GM21447 (cell line): ENCODE data around the gene OR4K1.
"Not testable (repeated sequence)": the region's sequence is repeated elsewhere in the genome, so short reads cannot be mapped to it uniquely, and the experiment has no call there.

Source experiments
- ATAC-seq: cut with Tn5 transposase; IDR thresholded peaks from one replicate; pipeline ENCODE4 v1.9.1; 2021; ENCODE audit not compliant: unreplicated experiment

OR4K1 gene, protein sequence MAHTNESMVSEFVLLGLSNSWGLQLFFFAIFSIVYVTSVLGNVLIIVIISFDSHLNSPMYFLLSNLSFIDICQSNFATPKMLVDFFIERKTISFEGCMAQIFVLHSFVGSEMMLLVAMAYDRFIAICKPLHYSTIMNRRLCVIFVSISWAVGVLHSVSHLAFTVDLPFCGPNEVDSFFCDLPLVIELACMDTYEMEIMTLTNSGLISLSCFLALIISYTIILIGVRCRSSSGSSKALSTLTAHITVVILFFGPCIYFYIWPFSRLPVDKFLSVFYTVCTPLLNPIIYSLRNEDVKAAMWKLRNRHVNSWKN

DNA sequence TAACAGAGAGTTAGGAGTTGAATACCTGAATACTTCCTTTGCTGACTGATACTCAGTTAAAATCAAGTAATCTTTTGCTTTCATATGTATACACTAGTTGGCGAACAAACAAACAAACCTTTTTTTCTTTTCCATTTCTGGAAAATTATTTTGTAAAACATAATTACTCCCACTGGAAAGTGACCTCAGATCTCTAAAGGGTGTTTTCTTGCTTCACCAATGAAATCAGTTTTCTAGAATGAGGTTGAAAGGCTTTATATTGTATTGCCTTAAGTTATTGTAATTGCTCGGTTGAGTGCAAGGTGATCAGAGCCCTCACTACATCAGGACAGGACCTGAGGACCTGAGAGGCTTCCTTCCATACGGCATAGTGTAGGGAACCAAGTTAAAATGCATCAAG is at the start of gene OR4K1:
OR4K1 (plus strand) TSS at position 301 of the 400 bp plus-strand sequence. CDS start 4,750 bp downstream, outside the sequence.
- no peak for ATAC-seq

DNA sequence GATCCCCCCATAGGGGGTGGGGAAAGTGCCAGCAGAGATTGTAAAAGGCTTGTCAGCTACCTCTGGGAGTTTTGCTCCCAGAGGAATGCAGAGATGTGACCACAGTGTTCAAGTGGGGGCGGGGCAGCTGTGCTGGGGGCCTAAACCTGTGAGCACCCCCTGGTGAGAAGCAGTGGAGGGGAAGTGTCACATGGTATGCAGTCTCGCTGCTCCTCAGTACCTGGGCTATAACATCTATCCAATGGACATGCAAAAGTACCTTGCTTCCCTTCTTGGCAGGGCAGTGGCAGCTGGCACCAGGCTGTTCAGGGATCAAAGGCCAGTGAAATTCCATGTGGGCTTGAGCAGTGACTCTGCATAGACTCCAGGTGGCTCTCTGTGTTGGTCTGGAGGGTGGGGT is 35.4 kb upstream of the OR4K1 start:
- no peak for ATAC-seq

DNA sequence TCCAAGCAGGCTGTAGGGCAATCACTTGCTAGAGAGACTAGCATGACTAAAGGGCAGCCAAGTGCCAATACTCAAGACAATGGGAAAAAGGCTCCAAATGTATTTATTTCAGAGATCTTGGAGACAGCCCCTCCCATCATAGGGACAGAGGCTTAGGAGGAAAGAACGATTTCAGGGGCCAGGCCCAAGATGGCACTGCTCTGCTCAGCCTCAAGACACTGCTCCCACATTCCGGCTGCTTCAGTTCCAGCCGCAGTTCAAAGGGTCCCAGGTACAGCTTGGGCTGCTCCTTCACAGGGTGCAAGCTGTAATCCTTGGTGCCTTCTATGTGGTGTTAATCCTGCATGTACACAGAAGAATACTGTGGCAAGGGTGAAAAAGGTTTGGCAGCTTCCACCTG is 29.7 kb upstream of the OR4K1 start:
- ATAC-seq: no peak

DNA sequence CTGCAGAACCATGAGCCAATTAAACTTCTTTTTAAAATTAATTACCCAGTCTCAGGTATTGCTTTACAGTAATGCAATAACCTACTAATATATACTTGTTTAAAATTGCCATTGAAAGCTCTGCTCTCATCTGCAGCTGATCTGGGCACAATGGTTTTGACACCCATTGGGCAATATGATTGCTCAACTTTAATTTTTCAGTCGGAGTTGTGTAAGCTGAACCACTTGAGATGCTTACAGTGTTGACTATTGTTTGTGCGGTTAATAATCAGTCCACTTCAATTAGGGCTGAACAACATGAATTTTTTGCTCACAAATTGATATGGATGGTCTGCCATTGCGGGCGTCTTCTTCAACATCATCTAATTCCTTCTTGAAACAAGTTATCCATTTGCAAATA is 28.3 kb upstream of the OR4K1 start:
- no peak for ATAC-seq

DNA sequence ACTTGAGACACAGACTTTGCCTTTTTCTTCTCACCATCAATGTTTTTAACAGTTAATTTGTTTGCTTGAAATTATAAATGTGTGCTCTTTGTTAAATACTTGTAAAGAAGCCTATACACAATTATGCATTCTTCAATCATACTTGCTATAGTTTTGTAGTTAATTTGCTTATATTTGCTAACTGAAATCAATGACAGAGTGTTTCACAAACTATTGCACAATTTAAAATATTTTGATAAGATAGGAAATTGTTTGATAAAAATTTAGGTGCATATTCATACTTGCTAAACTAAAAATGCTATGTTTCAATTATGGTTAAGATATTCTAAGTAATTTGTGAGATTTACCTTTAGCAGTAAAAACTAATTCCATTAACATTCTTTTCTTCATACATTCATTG is 24.1 kb upstream of the OR4K1 start:
- no peak for ATAC-seq

DNA sequence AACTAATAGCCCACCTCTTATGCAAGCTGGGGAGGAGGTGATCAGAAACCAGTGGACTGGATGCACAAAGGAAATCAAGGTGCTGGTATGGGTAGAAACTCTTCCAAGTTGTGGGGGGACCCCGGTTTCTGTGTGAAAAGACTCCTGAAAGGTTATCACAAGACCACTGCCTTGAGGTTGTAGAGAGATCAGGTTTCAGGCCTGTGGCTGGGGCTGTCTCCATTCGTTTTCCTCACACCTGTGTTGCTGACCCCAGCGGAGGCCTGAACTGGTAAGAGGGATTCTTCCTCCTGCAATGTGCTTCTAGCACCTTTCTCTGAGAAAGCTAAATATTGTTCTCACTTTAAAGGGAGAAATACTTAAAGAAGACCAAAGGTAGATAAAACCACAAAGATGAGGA is 19.6 kb upstream of the OR4K1 start:
- no peak for ATAC-seq

DNA sequence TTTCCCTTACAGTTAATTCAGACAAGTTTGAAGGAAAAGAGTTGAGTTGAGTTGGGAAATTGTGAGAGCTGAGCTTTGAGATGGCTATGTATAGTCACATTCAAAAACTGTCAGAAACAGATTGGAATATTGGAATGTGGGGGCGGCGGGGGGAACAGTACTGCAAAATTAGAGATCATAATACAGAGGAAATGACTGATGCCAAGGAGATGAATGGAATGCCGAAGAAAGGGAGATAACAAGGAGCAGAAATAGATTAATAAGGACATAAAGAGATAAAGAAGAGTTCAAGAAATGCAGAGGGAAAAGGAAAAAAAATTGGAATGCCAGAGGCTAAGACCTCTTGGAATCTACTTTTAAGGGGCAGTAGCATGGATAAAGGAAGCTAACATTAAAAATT is 13.5 kb upstream of the OR4K1 start:
- no peak for ATAC-seq

DNA sequence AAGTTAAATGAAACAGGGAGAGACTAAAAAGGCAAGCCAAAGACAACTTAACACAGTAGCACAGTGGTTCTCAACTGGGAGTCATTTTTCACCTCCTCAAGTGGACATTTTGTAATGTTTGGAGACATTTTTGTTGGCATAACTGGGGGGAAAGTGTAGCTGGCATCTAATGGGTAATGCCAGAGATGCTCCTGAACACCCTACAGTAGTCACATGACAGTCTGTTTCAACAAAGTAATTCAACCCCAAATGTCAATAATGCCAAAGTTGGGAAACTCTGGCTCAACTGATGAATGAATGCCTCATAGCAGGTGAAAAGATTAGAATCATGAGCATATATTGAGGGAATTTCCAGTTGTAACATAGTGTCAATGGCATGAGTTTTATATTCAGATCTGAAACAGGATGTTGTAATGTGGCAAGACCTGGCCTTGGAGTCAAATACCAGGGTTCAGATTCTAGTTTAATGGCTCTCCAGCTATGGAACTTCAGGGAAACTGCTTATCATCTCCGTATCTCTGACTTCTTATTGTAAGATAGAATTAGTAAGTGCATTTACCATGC is 12.7 kb upstream of the OR4K1 start:
- ATAC-seq: no peak

DNA sequence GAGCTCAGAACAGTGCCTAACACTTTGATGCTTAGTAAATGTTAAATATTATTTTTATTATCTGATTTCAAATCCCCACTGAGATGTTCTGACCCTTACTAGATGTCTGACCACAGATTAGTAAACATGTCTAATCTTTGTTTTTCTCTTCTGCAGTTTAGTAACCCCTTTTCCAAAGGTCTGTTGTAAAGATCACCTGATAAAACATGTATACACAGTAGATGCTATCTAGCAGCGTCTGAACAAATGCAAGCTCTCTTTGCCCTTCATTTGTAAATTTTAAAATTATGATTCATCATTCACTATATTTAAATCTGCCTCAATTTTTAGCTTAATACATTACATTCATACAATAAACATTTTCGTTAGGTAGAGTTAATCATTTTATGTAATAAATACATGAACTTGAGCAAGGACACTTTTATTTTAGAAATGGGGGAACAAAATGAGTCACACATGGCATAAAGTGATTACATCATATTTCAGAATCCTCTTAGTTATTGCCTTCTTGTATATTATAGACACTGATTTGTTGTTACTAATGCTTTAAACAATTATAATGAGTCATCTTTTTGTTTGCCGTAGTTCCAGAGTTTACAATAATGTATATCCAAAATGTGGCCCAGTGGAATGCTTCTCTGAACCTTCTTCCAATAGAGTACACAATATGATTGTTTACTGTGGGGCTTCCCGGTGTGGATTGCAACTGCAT is 12.0 kb upstream of the OR4K1 start:
- ATAC-seq: no peak

DNA sequence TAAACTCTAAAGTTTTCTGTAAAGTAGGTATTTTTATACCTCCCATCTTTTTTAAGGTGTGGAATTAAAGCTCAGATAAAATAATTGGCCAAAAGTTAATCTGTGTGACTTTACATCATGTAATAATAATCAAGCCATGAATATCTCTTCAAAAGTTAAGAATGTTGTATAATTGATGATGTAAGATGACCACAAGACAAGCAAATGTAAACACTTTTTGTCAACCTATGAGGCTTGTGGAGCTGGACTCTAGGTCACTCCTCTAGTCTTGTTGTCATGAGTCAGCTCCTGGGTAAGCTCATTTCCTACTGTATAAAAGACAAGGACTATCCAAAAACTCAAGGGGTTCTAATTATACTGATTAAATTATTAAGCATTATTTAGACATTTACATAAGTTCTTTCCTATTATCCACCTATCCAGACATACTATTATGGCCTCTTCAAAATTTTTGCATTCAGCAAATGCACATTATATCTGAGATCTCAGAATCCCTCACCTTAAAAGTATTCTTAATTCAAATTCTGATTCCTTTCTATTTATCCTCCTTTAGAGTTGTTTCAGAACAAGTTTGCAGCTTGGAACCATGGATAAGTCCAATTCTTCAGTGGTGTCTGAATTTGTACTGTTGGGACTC is 10.6 kb upstream of the OR4K1 start, which contains the start of gene OR4K5:
OR4K5 (plus strand) TSS at position 587 of the 637 bp plus-strand sequence; CDS start at position 587, 0 bp downstream.
- ATAC-seq: no peak

DNA sequence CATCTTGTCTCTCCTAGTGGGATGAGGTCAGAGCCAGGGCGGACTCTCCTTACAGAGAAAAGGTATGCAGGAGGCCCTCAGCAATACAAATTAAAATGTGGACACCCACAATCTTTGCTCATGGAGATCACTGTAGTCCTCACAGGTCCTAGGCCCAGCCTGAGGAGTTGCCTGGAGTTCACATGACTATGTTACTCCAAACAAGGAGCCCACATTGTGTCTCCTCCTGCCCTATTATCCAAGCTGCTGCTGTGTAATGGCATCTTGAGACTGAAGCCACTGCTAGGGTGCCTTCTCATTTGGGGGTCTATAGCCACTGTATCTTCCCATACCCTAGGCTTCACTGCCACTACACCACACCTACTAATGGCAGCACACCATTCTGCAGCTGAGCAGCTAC is 11.0 kb downstream of the OR4K1 start:
- ATAC-seq: no peak

DNA sequence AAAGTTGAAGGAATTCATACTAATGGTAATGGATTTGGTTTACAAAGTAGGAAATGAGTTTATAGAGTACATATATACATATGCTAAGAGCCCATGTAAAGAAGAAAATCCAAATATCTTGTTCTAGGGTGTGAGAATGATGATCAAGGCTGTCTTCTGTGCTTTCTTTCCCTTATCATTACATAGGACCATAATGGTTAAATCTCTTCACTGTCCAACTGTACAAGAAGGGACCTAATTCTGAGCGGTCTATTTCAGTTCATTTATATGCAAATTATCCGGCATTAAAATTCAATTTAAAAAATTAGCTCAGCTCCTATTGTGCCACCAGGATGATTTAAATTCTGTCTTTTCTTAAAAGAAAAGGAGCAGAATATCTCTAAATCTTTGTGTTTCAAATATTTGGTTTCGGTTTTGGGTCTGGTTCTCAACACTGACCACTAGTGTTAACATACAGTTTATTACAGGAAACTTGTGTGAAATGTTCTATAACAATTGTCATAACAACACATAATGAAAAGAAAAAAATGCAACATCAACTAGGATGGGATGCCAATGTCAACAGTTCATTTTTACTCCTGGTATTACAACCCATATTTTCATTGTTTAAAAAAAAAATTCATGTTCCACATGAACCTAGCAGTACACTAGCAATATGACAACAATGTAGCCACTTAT is 16.8 kb downstream of the OR4K1 start:
- ATAC-seq: no peak

DNA sequence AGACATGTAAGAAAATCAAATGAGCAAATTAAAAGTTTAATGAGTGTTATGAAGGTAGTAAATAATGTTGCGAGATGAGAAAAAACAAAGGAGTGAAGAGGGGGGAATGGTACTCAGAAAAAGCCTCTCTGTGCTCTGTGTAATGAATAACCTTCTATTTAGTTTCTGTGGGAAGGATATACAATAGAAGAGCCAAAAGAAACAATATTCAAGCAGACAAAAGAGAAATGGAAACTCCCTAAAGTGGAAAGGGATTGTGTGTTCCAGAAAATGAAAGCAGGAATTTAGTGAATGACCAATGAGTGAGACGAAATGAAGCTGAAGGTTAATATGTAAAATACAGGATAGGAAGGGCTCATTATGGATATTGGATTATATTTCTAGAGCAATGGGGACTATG is 18.5 kb downstream of the OR4K1 start:
- no peak for ATAC-seq

DNA sequence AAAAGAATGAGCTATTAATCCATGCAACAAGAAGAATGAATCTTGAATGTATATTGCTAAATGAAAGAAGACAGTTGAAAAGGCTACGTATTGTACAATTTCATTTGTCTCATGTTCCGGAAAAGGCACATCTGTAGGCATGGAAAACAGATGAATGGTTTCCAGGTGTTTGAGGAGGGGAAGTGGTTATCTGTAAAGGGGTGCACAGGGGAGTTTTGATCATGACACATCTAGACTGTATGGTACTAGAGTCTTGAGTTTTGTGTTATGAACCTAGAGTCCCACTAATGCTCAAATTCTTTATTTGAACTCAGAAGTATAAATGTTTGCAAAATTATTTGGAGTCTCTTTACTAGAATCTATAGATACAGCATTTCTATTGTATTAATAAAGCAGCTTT is 39.0 kb downstream of the OR4K1 start:
- not testable (repeated sequence) for ATAC-seq

DNA sequence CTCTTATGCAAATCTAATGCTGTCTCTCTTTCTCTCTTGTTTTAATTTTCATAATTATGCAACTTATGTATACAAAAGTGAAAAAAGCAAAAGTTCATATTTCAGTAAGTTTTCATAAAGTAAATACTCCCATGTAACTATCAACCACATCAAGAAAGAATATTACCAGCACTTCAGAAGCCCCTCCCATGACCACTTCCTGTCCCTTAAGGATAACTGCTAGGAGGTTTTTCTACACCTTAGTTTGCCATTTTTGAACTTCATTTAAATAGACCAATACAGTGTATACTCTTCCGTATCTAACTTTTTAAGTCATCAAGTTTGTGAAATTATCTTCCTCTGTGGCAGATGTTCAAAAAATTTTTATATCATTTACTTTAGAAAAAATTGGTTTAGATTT is 44.1 kb downstream of the OR4K1 start:
- no peak for ATAC-seq

DNA sequence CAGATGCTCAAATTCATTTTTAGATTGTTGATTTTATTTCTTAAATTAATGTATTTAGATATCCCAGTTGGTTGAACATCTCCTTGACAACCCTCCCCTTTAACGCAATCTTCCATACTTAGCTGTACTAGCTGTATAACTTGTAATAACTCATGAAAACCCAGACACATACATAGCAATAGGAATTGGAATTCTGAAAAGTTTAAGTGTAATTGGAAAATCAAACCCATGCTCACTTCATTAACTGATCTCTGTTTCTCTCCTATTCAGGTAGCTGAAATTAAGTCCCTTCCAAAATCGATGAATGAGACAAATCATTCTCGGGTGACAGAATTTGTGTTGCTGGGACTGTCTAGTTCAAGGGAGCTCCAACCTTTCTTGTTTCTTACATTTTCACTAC is 44.6 kb downstream of the OR4K1 start, which contains the start of gene OR4K15:
OR4K15 (plus strand) TSS at position 301 of the 400 bp plus-strand sequence; CDS start at position 301, 0 bp downstream.
- ATAC-seq: no peak
